GM19452 (cell line): ENCODE measurements around the gene OR11H7.
"Not testable (repeated sequence)": the region's sequence is repeated elsewhere in the genome, so short reads cannot be mapped to it uniquely, and the experiment has no call there.

Source experiments
- ATAC-seq: cut with Tn5 transposase; IDR thresholded peaks from one replicate; pipeline ENCODE4 v1.9.1; 2021; ENCODE audit not compliant: unreplicated experiment

The OR11H7 gene

GRCh38 chr14:20277409-20277808, 48.6 kb downstream of the OR11H7 start:
- no peak for ATAC-seq

- ATAC-seq: no peak
Observed at GRCh38 chr14:20278414-20278813, 49.6 kb downstream of the OR11H7 start.

GRCh38 chr14:20280265-20280664, 51.5 kb downstream of the OR11H7 start:
- ATAC-seq: not testable (repeated sequence)
